NCI-H2196 (cell line): ENCODE results near the gene PATZ1.
A peak's percentile ranks its signal among the peaks of the same experiment; 100 is the strongest.
"Not testable (repeated sequence)": the region's sequence is repeated elsewhere in the genome, so short reads cannot be mapped to it uniquely, and the experiment has no call there.

Experiments
- DNase-seq: peaks from one replicate; lab custom pipeline; 2025; ENCODE audit not compliant: unreplicated experiment; lab: John Stamatoyannopoulos, UW

PATZ1 gene

GRCh38 chr22:31346255-31346732, at the start of gene PATZ1:
PATZ1 (minus strand) TSS chr22:31346346; CDS start chr22:31345602, 744 bp downstream.
- peak; percentile 60 for DNase-seq

GRCh38 chr22:31394326-31394725, 48.2 kb upstream of the PATZ1 start:
- DNase-seq, result no peak

- DNase-seq, result no peak
These were observed 47.7 kb upstream of the PATZ1 start for GRCh38 chr22:31393893-31394292.

- not testable (repeated sequence) for DNase-seq
These were observed 32.5 kb upstream of the PATZ1 start for GRCh38 chr22:31378651-31379050.

GRCh38 chr22:31378123-31378522, 32.0 kb upstream of the PATZ1 start:
- no peak for DNase-seq

- no peak for DNase-seq
These were observed 31.5 kb upstream of the PATZ1 start for GRCh38 chr22:31377612-31378011.

GRCh38 chr22:31367426-31367825, 21.3 kb upstream of the PATZ1 start:
- no peak for DNase-seq

DNA sequence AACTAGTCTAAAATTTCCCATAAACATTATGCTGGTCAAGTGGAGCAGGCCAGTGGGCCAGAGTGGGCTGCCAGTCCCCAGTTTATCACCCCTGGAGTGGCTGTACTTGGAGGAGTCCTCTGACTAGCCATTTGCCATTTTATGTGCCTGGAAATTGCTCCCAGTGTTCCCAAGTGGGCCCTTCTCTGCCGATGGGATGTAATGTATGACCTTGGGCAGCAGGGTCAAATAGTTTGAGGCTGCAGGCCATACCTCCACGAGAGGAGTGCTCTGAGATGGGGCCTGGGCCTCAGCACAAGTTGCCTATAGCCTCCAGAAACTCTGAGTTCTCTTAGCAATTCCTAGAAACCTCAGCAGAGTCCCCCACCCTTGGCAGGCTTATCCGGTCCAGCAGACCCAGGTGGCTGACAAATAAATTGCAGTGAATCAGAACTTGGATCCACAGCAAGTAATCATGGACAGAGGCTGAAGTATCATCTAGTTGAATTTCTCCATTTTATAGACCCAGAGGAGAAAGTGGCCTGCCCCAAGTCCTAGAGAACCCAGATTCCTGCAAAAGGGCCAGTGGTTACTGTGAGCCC, 17.8 kb upstream of the PATZ1 start:
- no peak for DNase-seq

- DNase-seq, result no peak
These were observed 15.6 kb upstream of the PATZ1 start for GRCh38 chr22:31361743-31362142.

DNA sequence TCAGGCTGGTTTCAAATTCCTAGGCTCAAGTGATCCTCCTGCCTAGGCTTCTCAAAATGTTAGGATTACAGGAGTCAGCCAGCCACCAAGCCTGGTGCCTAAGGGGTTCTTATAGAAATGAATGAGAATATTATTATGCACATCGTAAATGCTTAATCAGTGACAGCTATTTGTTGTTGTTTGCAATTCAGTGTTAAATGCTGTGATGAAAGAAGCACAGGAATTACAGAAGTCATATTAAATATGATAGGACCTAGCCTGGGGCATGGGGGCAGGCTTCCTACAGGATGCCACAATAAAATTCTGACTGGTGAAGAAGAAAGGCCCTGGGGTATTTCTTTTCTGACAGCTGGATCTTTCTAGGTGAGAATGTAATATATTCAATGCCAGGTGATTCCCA, 13.9 kb upstream of the PATZ1 start:
- DNase-seq, result no peak

DNA sequence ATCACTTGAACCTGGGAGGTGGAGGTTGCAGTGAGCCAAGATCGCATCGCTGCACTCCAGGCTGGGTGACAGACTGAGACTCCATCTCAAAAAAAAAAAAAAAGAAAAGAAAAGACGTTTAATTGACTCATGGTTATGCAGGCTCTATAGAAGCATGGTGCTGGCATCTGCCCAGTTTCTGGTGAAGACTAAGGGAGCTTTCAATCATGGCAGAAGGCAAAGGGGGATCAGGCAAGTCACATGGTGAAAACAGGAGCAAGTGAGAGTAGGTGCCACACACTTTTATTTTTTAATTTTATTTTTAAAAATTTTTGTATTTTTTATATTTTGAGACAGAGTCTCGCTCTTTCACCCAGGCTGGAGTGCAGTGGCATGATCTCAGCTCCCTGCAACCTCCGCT, 8.4 kb upstream of the PATZ1 start:
- no peak for DNase-seq

DNA sequence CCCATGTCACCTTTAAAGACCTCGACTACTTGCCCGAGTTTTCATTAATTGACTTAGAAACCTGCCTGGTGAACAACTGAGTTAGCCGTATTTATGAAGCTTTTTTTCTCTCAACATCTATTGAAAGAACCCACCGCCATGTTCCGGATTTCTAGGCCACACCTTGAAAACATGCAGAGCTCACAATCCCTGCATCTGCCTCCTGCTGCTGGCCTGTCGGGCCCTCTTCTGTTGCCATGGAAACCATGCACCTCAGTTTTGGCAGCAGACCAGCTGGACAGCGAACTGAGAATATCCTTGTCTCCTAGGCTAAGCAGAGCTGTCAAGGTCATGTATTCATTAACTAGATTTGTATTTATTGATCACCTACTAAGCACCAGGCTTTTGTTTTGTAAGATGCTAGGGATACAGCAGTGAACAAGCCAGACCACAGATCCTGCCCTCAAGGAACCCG, 4.3 kb upstream of the PATZ1 start:
- DNase-seq, result peak; percentile 79

DNA sequence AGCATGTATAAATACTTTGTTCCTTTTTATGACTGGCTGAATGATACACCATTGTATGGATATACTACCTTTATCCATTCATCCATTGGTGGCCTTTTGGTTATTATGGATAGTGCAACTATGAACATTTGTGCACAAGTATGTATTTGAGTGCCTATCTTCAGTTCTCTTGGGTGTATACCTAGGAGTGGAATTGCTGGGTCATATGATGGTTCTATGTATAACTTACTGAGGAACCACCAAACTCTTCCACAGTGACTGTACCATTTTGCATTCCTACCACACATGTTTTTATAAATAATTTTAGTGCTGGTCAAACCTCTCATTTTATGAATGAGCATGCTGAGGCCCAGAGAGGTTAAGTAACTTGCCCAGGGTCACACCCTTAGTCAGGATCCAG, 3.8 kb upstream of the PATZ1 start:
- DNase-seq, result no peak

DNA sequence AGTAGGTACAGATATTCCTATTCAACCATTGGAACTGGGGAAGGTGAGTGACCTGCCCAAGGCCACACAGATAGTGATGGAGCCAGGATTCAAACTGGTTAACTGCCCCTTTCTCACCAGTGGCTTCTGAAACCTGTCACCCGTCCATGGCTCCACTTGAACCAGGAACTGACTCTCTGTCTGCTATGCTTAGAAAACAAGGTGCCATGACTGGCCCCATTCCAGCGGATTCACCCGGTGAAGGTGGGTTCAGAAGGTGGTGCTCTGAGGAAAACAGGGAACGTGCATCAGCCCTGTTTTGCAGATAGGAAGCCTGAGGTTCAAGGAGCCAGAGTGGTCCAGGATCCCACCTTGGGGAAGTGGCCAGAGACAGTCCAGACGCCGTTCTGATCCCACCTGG, 2.6 kb upstream of the PATZ1 start:
- no peak for DNase-seq

DNA sequence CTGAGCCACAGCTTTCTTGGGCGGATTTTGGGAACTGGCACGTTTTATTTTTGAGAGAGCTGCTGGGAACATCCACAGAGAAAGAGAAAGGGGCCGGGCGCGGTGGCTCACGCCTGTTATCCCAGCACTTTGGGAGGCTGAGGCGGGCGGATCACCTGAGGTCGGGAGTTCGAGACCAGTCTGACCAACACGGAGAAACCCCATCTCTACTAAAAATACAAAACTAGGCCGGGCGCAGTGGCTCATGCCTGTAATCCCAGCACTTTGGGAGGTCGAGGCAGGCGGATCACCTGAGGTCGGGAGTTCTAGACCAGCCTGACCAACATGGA, 1.8 kb upstream of the PATZ1 start:
- not testable (repeated sequence) for DNase-seq

- peak; percentile 40 for DNase-seq
These were observed 1.3 kb upstream of the PATZ1 start for GRCh38 chr22:31347251-31348008.

DNA sequence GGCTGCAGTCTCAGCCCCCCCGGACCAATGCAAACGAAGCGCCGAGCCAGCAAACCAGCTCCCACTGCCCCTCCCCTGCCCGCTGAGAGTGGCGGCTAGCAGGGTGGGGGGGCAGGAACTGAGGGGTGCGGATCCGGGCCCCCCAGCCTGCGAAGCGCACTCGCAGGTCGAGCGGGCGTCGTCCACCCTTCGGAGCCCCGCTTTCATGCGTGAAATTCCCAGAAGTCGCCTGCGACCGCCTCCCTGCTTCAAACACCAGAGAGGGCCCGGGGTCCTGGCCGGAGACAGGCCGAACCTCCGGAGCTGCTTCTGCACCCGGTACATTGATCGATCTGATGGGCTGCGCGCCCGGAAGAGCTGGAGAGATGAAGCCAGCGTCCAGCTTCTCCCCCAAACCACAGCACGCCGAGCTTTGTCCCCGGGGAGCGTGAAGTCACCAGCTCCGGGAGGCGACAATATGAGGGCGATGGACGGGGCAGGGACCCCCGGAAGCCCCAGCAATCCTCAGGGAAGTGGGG, 646 bp upstream of the PATZ1 start:
- peak; percentile 63 for DNase-seq

DNA sequence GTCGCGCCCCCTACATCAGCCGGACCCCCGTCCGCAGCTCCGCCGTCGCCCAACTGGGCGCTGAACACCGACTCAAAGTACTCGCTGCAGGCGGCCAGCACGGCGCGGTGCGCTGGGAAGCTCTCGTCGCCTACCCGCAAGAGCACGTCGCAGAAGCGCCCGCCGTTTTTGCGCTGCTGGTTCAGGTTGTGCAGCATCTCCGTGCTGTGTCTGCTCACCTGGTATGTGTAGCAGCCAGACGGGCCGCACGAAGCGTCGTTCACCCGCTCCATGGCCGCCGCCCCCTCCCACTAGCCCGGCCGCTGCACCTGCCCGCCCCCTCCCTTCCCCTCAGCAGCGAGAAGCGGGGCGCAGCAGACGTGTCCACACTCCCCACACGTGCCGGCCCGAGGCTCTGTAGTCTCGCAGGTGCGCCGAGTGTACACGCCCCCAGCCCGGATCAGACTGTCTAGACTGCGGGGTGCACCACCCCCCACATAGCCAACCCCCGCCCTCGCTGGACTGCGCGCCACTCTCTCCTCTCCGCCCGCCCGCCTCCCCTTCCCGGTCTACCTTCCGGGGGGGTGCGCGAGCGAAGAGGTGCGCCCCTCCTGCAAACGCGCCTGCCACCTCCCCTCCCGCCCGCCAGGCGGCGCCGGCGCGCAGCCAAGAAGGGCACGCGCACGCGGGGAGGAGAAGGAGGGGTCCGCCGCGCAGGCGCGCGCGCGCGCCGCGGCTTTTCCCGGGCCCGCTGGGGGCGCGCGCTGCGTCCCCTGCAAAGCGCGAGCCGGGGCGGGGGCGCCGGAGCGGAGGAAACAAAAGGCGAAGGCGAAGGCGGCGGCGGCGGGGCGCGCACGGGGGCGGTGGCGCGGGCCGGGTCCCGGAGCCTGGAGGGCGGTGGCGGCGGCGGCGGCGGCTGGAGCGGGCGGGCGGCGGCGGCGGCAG, 553 bp downstream of the PATZ1 start:
- DNase-seq, result peak; percentile 87

GRCh38 chr22:31344578-31345330, 1.4 kb downstream of the PATZ1 start:
- no peak for DNase-seq

DNA sequence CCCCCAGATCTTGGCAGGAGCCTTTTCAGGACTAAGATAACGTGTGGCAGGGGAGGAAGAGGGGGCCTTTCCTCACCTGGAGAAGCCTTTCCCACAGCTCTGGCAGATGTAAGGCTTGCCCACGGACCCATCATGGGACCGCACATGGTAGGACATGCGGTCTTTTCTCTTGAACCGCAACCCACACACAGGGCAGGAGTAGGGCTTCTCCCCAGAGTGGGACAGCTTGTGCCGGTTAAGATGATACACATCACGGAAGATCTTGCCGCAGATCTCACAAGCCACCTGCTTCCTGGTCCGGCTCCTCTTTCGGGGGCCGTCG, 1.9 kb downstream of the PATZ1 start:
- DNase-seq, result no peak
